SK-N-SH (cell line): Measurements from ENCODE around the gene FOXO1. TPM values are rescaled to one million over a fixed set of nuclear protein-coding genes. Genes with fewer than 3 reads are reported as not detected.
A peak's percentile ranks its signal among the peaks of the same experiment; 100 is the strongest.

Experiments used
- CTCF ChIA-PET: fragments of 300-600, 350-600 bp; formaldehyde crosslinking; extraction: SDS; loops from one replicate; lab custom pipeline; 2021; lab: Yijun Ruan, JAX
- POLR2A ChIA-PET: fragments of 350-600 bp; sonication (Branson Sonifier 250); formaldehyde crosslinking; extraction: SDS; loops from one replicate; lab custom pipeline; 2020; ENCODE audit warnings: antibody characterized with exemption, inconsistent platforms; lab: Yijun Ruan, JAX
- DNase-seq: peaks from one replicate; pipeline ENCODE4 v3.0.0; 2012
- H2AFZ ChIP-seq: fragments of 200-600 bp; sonication (generic); 2 replicates; pipeline ENCODE4 v1.8.1; 2016; ENCODE audit warnings: antibody characterized with exemption, mild to moderate bottlenecking, low read depth
- H3F3A ChIP-seq: fragments of 200-600 bp; sonication (generic); replicated peaks from 2 replicates; pipeline ENCODE3; 2016; ENCODE audit warnings: antibody characterized with exemption, mild to moderate bottlenecking; ENCODE audit not compliant: insufficient read depth
- H3K27ac ChIP-seq, 2 experiments: fragments of 200-500 bp in 1 of 2; fragments of 200-600 bp in 1 of 2; sonication (Bioruptor generic) in 1 of 2; sonication (generic), shearing (Covaris generic) in 1 of 2; 2 replicates each; pipeline versions ENCODE4 v1.5.1 to v1.6.1; 2014 to 2016; ENCODE audit warnings: low read depth in 2 of 2, inconsistent platforms in 1 of 2, low read length in 1 of 2, mild to moderate bottlenecking in 1 of 2, mixed read lengths in 1 of 2
- H3K27me3 ChIP-seq: fragments of 200-600 bp; sonication (generic), shearing (Covaris generic); 2 replicates; pipeline ENCODE4 v1.6.1; 2016; ENCODE audit warnings: mixed run types; ENCODE audit not compliant: insufficient read depth
- H3K36me3 ChIP-seq, 2 experiments: fragments of 200-500 bp in 1 of 2; fragments of 200-600 bp in 1 of 2; sonication (Bioruptor generic) in 1 of 2; sonication (generic) in 1 of 2; replicated peaks in 1 of 2; 2 replicates each; pipeline versions ENCODE3 to v1.5.1; 2014 to 2016; ENCODE audit warnings: low read length in 1 of 2, mild to moderate bottlenecking in 1 of 2; ENCODE audit not compliant: insufficient read depth in 2 of 2, control insufficient read depth in 1 of 2
- H3K4me1 ChIP-seq, 2 experiments: fragments of 200-500 bp in 1 of 2; fragments of 200-600 bp in 1 of 2; sonication (Bioruptor generic) in 1 of 2; sonication (generic), shearing (Covaris generic) in 1 of 2; 2 replicates each; pipeline versions ENCODE4 v1.5.1 to v1.6.1; 2014 to 2016; ENCODE audit warnings: low read depth in 1 of 2, low read length in 1 of 2, mixed run types in 1 of 2; ENCODE audit not compliant: insufficient read depth in 2 of 2, control insufficient read depth in 1 of 2
- H3K4me2 ChIP-seq: fragments of 200-600 bp; sonication (generic), shearing (Covaris generic); 2 replicates; pipeline ENCODE4 v1.6.1; 2017; ENCODE audit warnings: mixed run types
- H3K4me3 ChIP-seq, 2 experiments: fragments of 200-500 bp in 1 of 2; fragments of 200-600 bp in 1 of 2; sonication (Bioruptor generic) in 1 of 2; sonication (generic), shearing (Covaris generic) in 1 of 2; 2 replicates each; pipeline versions ENCODE4 v1.5.1 to v1.8.1; 2014 to 2016; ENCODE audit warnings: low read depth in 2 of 2, inconsistent platforms in 1 of 2, low read length in 1 of 2, mild to moderate bottlenecking in 1 of 2, mixed read lengths in 1 of 2, moderate library complexity in 1 of 2
- H3K79me2 ChIP-seq: fragments of 200-600 bp; sonication (generic); 2 replicates; pipeline ENCODE4 v1.8.1; 2017; ENCODE audit warnings: mild to moderate bottlenecking; ENCODE audit not compliant: insufficient read depth
- H3K9ac ChIP-seq: fragments of 200-600 bp; sonication (generic); 2 replicates; pipeline ENCODE4 v1.6.1; 2017; ENCODE audit warnings: mixed run types
- H3K9me2 ChIP-seq: fragments of 200-600 bp; sonication (generic); 2 replicates; pipeline ENCODE4 v1.6.1; 2017; ENCODE audit warnings: mixed run types
- H3K9me3 ChIP-seq: fragments of 200-600 bp; sonication (generic); 2 replicates; pipeline ENCODE4 v1.6.1; 2017; ENCODE audit warnings: mixed run types, mild to moderate bottlenecking, moderate library complexity
- H4K20me1 ChIP-seq: fragments of 200-600 bp; sonication (generic); 2 replicates; pipeline ENCODE4 v1.6.1; 2017; ENCODE audit warnings: mild to moderate bottlenecking, mixed run types; ENCODE audit not compliant: insufficient read depth
- CHD2 ChIP-seq: fragments of 150-350 bp; IDR thresholded peaks from 2 replicates; pipeline ENCODE4 v1.6.1; 2018; ENCODE audit warnings: low read length; ENCODE audit not compliant: partially characterized antibody
- CTCF ChIP-seq: fragments of 200-600 bp; sonication (generic); IDR thresholded peaks from 2 replicates; pipeline ENCODE4 v1.6.1; 2017; ENCODE audit warnings: antibody characterized with exemption, mild to moderate bottlenecking, moderate library complexity
- ELF1 ChIP-seq: IDR thresholded peaks from 2 replicates; pipeline ENCODE4 v1.4.0; 2012
- EP300 ChIP-seq, 2 experiments: IDR thresholded peaks; 2 replicates each; pipeline versions ENCODE4 v1.4.0 to v1.6.1; 2012; ENCODE audit warnings: borderline replicate concordance in 1 of 2, low read depth in 1 of 2, low read length in 1 of 2
- EZH2phosphoT487 ChIP-seq: fragments of 200-600 bp; sonication (generic); IDR thresholded peaks from 2 replicates; pipeline ENCODE4 v1.6.1; 2017; ENCODE audit warnings: low read depth, mixed run types, mild to moderate bottlenecking, antibody characterized with exemption, moderate library complexity, borderline replicate concordance
- FOSL2 ChIP-seq: IDR thresholded peaks from 2 replicates; pipeline ENCODE4 v1.4.0; 2012; ENCODE audit warnings: low read depth, mild to moderate bottlenecking, moderate library complexity, borderline replicate concordance
- FOXJ3 ChIP-seq: sonication (generic); formaldehyde crosslinking; IDR thresholded peaks from 2 replicates; pipeline ENCODE4 v1.5.1; 2020; ENCODE audit warnings: mild to moderate bottlenecking, missing genetic modification reagents
- FOXM1 ChIP-seq: IDR thresholded peaks from 2 replicates; pipeline ENCODE4 v1.4.0; 2012; ENCODE audit warnings: low read depth, mild to moderate bottlenecking
- GABPA ChIP-seq: IDR thresholded peaks from 2 replicates; pipeline ENCODE4 v1.4.0; 2012; ENCODE audit warnings: low read depth, mild to moderate bottlenecking
- IRF3 ChIP-seq: fragments of 150-350 bp; IDR thresholded peaks from 2 replicates; pipeline ENCODE4 v1.6.1; 2016; ENCODE audit warnings: mild to moderate bottlenecking, low read depth, low read length
- MAX ChIP-seq: IDR thresholded peaks from 2 replicates; pipeline ENCODE4 v1.4.0; 2012; ENCODE audit warnings: low read depth
- NRF1 ChIP-seq: IDR thresholded peaks from 2 replicates; pipeline ENCODE4 v1.6.1; 2012; ENCODE audit warnings: low read depth, mild to moderate bottlenecking, low read length
- POLR2AphosphoS5 ChIP-seq: IDR thresholded peaks from 2 replicates; pipeline ENCODE4 v1.6.1; 2012; ENCODE audit warnings: low read depth, low read length
- RAD21 ChIP-seq: IDR thresholded peaks from 2 replicates; pipeline ENCODE4 v1.6.1; 2012; ENCODE audit warnings: mild to moderate bottlenecking, low read length
- RCOR1 ChIP-seq: fragments of 150-350 bp; IDR thresholded peaks from 2 replicates; pipeline ENCODE4 v1.6.1; 2017; ENCODE audit warnings: antibody characterized with exemption, low read length
- RXRA ChIP-seq: IDR thresholded peaks from 2 replicates; pipeline ENCODE4 v1.4.0; 2012; ENCODE audit warnings: low read depth, mild to moderate bottlenecking, borderline replicate concordance
- SIN3A ChIP-seq: IDR thresholded peaks from 2 replicates; pipeline ENCODE4 v1.6.1; 2012; ENCODE audit warnings: low read depth, mild to moderate bottlenecking, low read length, moderate library complexity, borderline replicate concordance
- SMC3 ChIP-seq: IDR thresholded peaks from 2 replicates; pipeline ENCODE4 v1.6.1; 2012; ENCODE audit warnings: low read depth, low read length, improper control_type of control experiment
- TAF1 ChIP-seq: IDR thresholded peaks from 2 replicates; pipeline ENCODE4 v1.6.1; 2012; ENCODE audit warnings: low read depth, mild to moderate bottlenecking, low read length, moderate library complexity, borderline replicate concordance
- TCF12 ChIP-seq: IDR thresholded peaks from 2 replicates; pipeline ENCODE4 v1.4.0; 2012
- TEAD4 ChIP-seq: IDR thresholded peaks from 2 replicates; pipeline ENCODE4 v1.4.0; 2012; ENCODE audit warnings: mild to moderate bottlenecking, borderline replicate concordance; ENCODE audit not compliant: insufficient read depth
- USF1 ChIP-seq: IDR thresholded peaks from 2 replicates; pipeline ENCODE4 v1.4.0; 2012; ENCODE audit warnings: low read depth, borderline replicate concordance
- YY1 ChIP-seq: IDR thresholded peaks from 2 replicates; pipeline ENCODE4 v1.4.0; 2012; ENCODE audit warnings: low read depth, mild to moderate bottlenecking
- ZBTB33 ChIP-seq: IDR thresholded peaks from 2 replicates; pipeline ENCODE4 v1.4.0; 2012; ENCODE audit warnings: low read depth, borderline replicate concordance
- WGBS: methylation state at CpG from one replicate; pipeline ENCODE4 v1.1.6; 2017; ENCODE audit warnings: low lambda C conversion rate; 5-methylcytosine and 5-hydroxymethylcytosine counted together
- polyA plus RNA-seq, 3 experiments: library from polyadenylated mRNA; depleted of rRNA; stranded (reverse); fragments of >200 nt; gene quantifications; 2 replicates each; pipeline ENCODE4 v1.2.3, GENCODE V29; 2012

Gene FOXO1
- polyA plus RNA-seq, 1 of the 3 experiments (the other 2 are of a cell fraction): 1.8 TPM

- no peak for TF ChIP-seq ZBTB33
- no peak for TF ChIP-seq TAF1
- no peak for TF ChIP-seq YY1
- TF ChIP-seq TCF12: peak; percentile 70
- TF ChIP-seq FOXJ3 (CRISPR knock-in tag): no peak
- TF ChIP-seq GABPA: no peak
- no peak for TF ChIP-seq RXRA
- TF ChIP-seq SIN3A: no peak
- TF ChIP-seq TEAD4: 0 out of 2 replicates have a peak, but pooled peaks have one; percentile 27
- TF ChIP-seq FOSL2: peak; percentile 16; the same call in 1 of the 2 replicates
- no peak for TF ChIP-seq RCOR1
Measured at GRCh38 chr13:40692946-40693345, 26.5 kb upstream of the FOXO1 start (continued).

GRCh38 chr13:40688781-40689180 lies 22.3 kb upstream of the FOXO1 start:
- WGBS: 65% methylated on average over 3 of the region's 3 CpGs
- Histone ChIP-seq H3K36me3 (no peaks in the 10 kb centered on the region), H3K9ac (no peak overlapping the region), H3K9me2 (no peaks in the 10 kb centered on the region), H3K9me3 (no peaks in the 10 kb centered on the region), H3K27me3 (no peaks in the 10 kb centered on the region), H3K4me1 (peaks cover 0 to 7% of the 10 kb centered on the region in 2 experiments; a peak in 1 of 4 replicates), H3F3A (peaks cover 7% of the 10 kb centered on the region), H3K27ac (no peak overlapping the region)
- no peak for DNase-seq
- POLR2A ChIA-PET: no interaction called here
- TF ChIP-seq RAD21: no peak
- no peak for TF ChIP-seq CHD2
- no peak for TF ChIP-seq EZH2phosphoT487
- no peak for TF ChIP-seq TEAD4
- no peak for TF ChIP-seq NRF1
- no peak for TF ChIP-seq FOXJ3 (CRISPR knock-in tag)
- no peak for TF ChIP-seq SMC3
- no peak for TF ChIP-seq FOXM1
- TF ChIP-seq USF1: no peak
- no peak for TF ChIP-seq IRF3
- TF ChIP-seq CTCF: no peak
- TF ChIP-seq MAX: no peak
- no peak for TF ChIP-seq ELF1
- no peak for TF ChIP-seq RXRA
- TF ChIP-seq EP300 (IDR thresholded peaks at IDR 0.05; ENCODE audit: borderline replicate concordance in 1 of 2, low read depth in 1 of 2, low read length in 1 of 2): no peak
- no peak for TF ChIP-seq POLR2AphosphoS5
- TF ChIP-seq, all 33 proteins: peak for 0
- Histone ChIP-seq H3K4me3 (no peak overlapping the region), H3K4me2 (no peak overlapping the region), H3K79me2 (no peaks in the 10 kb centered on the region), H2AFZ (no peak overlapping the region), H4K20me1 (no peaks in the 10 kb centered on the region)
- CTCF ChIA-PET: interaction anchor here (0.8 to 1.0 kb wide), 2 partner anchors 687 to 1003 kb away, joined by 3 read pairs; no protein-coding TSS in a partner anchor
